ENCODE data around the gene PTGDS.

DNA sequence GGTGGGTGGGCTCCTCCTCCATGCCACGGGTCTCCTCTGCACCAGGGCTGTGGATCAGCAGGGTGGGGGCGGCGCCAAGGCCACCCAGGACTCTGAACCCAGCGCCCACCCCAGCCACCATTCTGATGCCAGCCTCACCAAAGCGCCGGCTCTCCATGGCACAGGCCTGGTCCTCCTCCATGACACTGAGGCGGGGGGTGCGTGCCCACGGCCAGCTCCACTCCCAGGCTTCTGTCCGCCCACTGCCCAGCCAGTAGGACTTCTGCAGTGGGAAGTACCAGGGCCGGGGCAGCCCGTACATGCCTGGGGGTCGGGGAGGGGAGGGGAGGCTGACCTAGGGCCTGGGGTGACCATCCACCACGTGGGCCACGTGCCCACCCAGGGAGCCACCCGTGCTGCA lies 39.1 kb downstream of the PTGDS start:
- no peak for TF ChIP-seq POLR2A (IDR thresholded peaks at IDR 0.05; ENCODE audit: low read depth, low read length)
- TF ChIP-seq POLR2AphosphoS5 (IDR thresholded peaks at IDR 0.05; ENCODE audit: low read depth, low read length) = no peak
- no peak for TF ChIP-seq TAF1 (IDR thresholded peaks at IDR 0.05; ENCODE audit: borderline replicate concordance, low read depth, low read length)
